Thyroid gland (tissue), 4 donors: ENCODE data around the gene EXD3. TPM values are rescaled to one million over a fixed set of nuclear protein-coding genes. Genes with fewer than 3 reads are reported as not detected.

ENCODE experiments used
- DNase-seq, 2 donors: peaks; one replicate each; pipeline ENCODE4 v3.0.0-alpha.2; 2019
- H3K27ac ChIP-seq, 3 donors: fragments of 200-600 bp; sonication (generic); 1 replicate in 2 of 3; 2 replicates in 1 of 3; pipeline ENCODE4 v1.5.1; 2016 to 2019; ENCODE audit warnings: mild to moderate bottlenecking in 1 of 3, moderate library complexity in 1 of 3
- H3K27me3 ChIP-seq: fragments of 200-600 bp; sonication (generic); one replicate; pipeline ENCODE4 v1.5.1; 2019
- H3K36me3 ChIP-seq, 2 donors: fragments of 200-600 bp; sonication (generic); one replicate each; pipeline ENCODE4 v1.5.1; 2016 to 2019
- H3K4me1 ChIP-seq, 2 donors: fragments of 200-600 bp; sonication (generic); one replicate each; pipeline ENCODE4 v1.5.1; 2017 to 2019
- H3K4me3 ChIP-seq, 3 donors: fragments of 200-600 bp; sonication (generic); replicated peaks in 1 of 3; 1 replicate in 2 of 3; 2 replicates in 1 of 3; pipeline ENCODE4 v1.5.1; 2016; ENCODE audit warnings: mild to moderate bottlenecking in 1 of 3
- H3K9me3 ChIP-seq: fragments of 200-600 bp; sonication (generic); one replicate; pipeline ENCODE4 v1.5.1; 2017
- CTCF ChIP-seq, 6 experiments: fragments of 200-600 bp in 3 of 6; fragments of 450-650 bp in 3 of 6; sonication (generic) in 3 of 6; IDR thresholded peaks; one replicate each; pipeline ENCODE4 v1.5.1; 2016 to 2019; ENCODE audit warnings: antibody characterized with exemption in 6 of 6, mild to moderate bottlenecking in 2 of 6, inconsistent platforms in 1 of 6, moderate library complexity in 1 of 6
- POLR2A ChIP-seq, 2 donors: fragments of 450-650 bp; IDR thresholded peaks; one replicate each; pipeline ENCODE4 v1.6.1; 2017; ENCODE audit warnings: antibody characterized with exemption in 2 of 2, mild to moderate bottlenecking in 2 of 2, moderate library complexity in 1 of 2
- WGBS, 2 donors: methylation state at CpG; one replicate each; pipeline ENCODE4 v1.1.5; 2017; 5-methylcytosine and 5-hydroxymethylcytosine counted together
- intact Hi-C: fragments of 100-400 bp; cut with DNase I; formaldehyde crosslinking; loops from one replicate; pipeline ENCODE4 v1.15.1; 2023
- total RNA-seq, 4 donors: library from RNA; depleted of rRNA; stranded (reverse); fragments of >200 nt; gene quantifications; one replicate each; pipeline ENCODE4 v1.2.3, GENCODE V29; 2016

Gene EXD3
- total RNA-seq, 4 donors from 2014 or later: 13.0 to 32.0 (median 26.6) TPM

GRCh38 chr9:137318602-137319001 lies 104.4 kb downstream of the EXD3 start:
- DNase-seq: no peak
- peaks cover 7 to 34% of the 10 kb centered on the region in 2 donors for H3K4me1 ChIP-seq
- peak overlapping the region in 2 of 3 donors; percentile 29 to 53 for H3K27ac ChIP-seq
- WGBS, 2 donors: 83 to 85% methylated on average over 15 to 17 of the region's 18 CpGs
- no peaks in the 10 kb centered on the region for H3K27me3 ChIP-seq
- intact Hi-C loops: no loop called here
- TF ChIP-seq POLR2A (IDR thresholded peaks at IDR 0.05) (no peak), CTCF (IDR thresholded peaks at IDR 0.05) (no peak)
- no peak overlapping the region for H3K4me3 ChIP-seq
- no peaks in the 10 kb centered on the region for H3K36me3 ChIP-seq
- no peaks in the 10 kb centered on the region for H3K9me3 ChIP-seq

- DNase-seq: no peak
- Histone ChIP-seq H3K27me3 (no peaks in the 10 kb centered on the region), H3K4me1 (peaks cover 7 to 34% of the 10 kb centered on the region in 2 donors), H3K4me3 (no peak overlapping the region), H3K27ac (no peak overlapping the region), H3K36me3 (no peaks in the 10 kb centered on the region), H3K9me3 (no peaks in the 10 kb centered on the region)
- TF ChIP-seq POLR2A (IDR thresholded peaks at IDR 0.05) (no peak), CTCF (IDR thresholded peaks at IDR 0.05) (no peak)
- WGBS, 2 donors: 76 to 78% methylated on average over 13 to 19 of the region's 24 CpGs
- intact Hi-C loops: no loop called here
These were observed 105.0 kb downstream of the EXD3 start for GRCh38 chr9:137317718-137318511.

GRCh38 chr9:137317021-137317717 lies 105.8 kb downstream of the EXD3 start:
- Histone ChIP-seq H3K27ac (no peak overlapping the region), H3K27me3 (no peaks in the 10 kb centered on the region), H3K36me3 (no peaks in the 10 kb centered on the region), H3K9me3 (no peaks in the 10 kb centered on the region), H3K4me1 (peaks cover 7 to 34% of the 10 kb centered on the region in 2 donors), H3K4me3 (no peak overlapping the region)
- WGBS, 2 donors: 83 to 86% methylated on average over 5 to 6 of the region's 19 CpGs
- DNase-seq: no peak
- TF ChIP-seq CTCF (IDR thresholded peaks at IDR 0.05) (no peak), POLR2A (IDR thresholded peaks at IDR 0.05) (no peak)
- intact Hi-C loops: no loop called here

GRCh38 chr9:137316012-137316981 lies 106.7 kb downstream of the EXD3 start:
- H3K9me3 ChIP-seq: no peaks in the 10 kb centered on the region
- H3K4me3 ChIP-seq: peak overlapping the region in 1 of 3 donors; percentile 21
- WGBS, 2 donors: 13 to 25% methylated on average over 1 to 30 of the region's 83 CpGs
- no peaks in the 10 kb centered on the region for H3K27me3 ChIP-seq
- peaks cover 7 to 36% of the 10 kb centered on the region in 2 donors for H3K4me1 ChIP-seq
- no peak overlapping the region for H3K27ac ChIP-seq
- intact Hi-C loops: no loop called here
- TF ChIP-seq POLR2A (IDR thresholded peaks at IDR 0.05): no peak
- TF ChIP-seq CTCF (IDR thresholded peaks at IDR 0.05): no peak
- no peaks in the 10 kb centered on the region for H3K36me3 ChIP-seq
- peak; percentile 43 to 45 for DNase-seq
